Type B pancreatic cell (in vitro differentiated cells): ENCODE data around the gene SESN1. TPM values are rescaled to one million over a fixed set of nuclear protein-coding genes. Genes with fewer than 3 reads are reported as not detected.

Experiments
- DNase-seq: peaks from one replicate; pipeline ENCODE4 v3.0.0; 2021; ENCODE audit warnings: mixed read lengths; ENCODE audit not compliant: unreplicated experiment; ENCODE audit errors: extremely low spot score
- H3K27ac Mint-ChIP-seq: 2 replicates; pipeline ENCODE4 v1.8.0; 2021; ENCODE audit warnings: mild to moderate bottlenecking, mixed read lengths
- H3K27me3 Mint-ChIP-seq: 2 replicates; pipeline ENCODE4 v1.8.0; 2021; ENCODE audit warnings: mixed read lengths
- H3K36me3 Mint-ChIP-seq: 2 replicates; pipeline ENCODE4 v1.8.0; 2021; ENCODE audit warnings: mixed read lengths
- H3K4me1 Mint-ChIP-seq: one replicate; pipeline ENCODE4 v1.8.0; 2021; ENCODE audit warnings: mixed read lengths; ENCODE audit not compliant: unreplicated experiment
- H3K4me3 Mint-ChIP-seq: 2 replicates; pipeline ENCODE4 v1.8.0; 2021; ENCODE audit warnings: mild to moderate bottlenecking, mixed read lengths
- H3K9me3 Mint-ChIP-seq: 2 replicates; pipeline ENCODE4 v1.8.0; 2021; ENCODE audit warnings: mixed read lengths
- total RNA-seq: library from RNA; stranded (reverse); gene quantifications from 2 replicates; pipeline ENCODE4 v1.2.1, GENCODE V29; 2021; ENCODE audit warnings: low replicate concordance
- TF ChIP-seq, protein P1 (sequence below): fragments of 200-600 bp; sonication (generic); conservative IDR thresholded peaks from 2 replicates; pipeline ENCODE4 v1.5.0; 2021; ENCODE audit warnings: antibody characterized with exemption, mild to moderate bottlenecking

The SESN1 gene
- total RNA-seq, 1 donor from 2014 or later, result 33.3 TPM

DNA sequence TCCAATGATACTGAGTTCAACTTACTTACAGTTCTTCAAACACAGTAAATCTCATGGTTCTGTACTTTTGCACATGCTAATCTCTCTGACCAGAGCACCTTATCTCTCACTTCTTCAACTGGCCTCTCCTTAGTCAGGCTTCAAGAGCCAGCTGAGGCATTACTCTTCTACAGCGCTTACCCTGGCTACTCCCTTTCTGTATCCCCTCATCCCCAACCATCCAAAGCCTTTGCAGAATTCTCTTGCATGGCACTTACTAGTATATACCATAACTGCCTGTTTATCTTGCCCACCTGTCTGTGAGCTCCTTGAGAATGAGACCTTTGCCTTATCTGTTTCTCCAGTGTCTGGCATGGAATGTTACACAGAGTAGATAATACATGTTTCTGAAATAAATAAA is 49.2 kb downstream of the SESN1 start:
- Mint-ChIP-seq H3K9me3 (peaks cover 8% of the 10 kb centered on the region), H3K4me1 (no peaks in the 10 kb centered on the region), H3K27ac (no peak overlapping the region), H3K27me3 (no peaks in the 10 kb centered on the region), H3K36me3 (peaks cover 10% of the 10 kb centered on the region), H3K4me3 (no peak overlapping the region)
- TF ChIP-seq, protein P1, sequence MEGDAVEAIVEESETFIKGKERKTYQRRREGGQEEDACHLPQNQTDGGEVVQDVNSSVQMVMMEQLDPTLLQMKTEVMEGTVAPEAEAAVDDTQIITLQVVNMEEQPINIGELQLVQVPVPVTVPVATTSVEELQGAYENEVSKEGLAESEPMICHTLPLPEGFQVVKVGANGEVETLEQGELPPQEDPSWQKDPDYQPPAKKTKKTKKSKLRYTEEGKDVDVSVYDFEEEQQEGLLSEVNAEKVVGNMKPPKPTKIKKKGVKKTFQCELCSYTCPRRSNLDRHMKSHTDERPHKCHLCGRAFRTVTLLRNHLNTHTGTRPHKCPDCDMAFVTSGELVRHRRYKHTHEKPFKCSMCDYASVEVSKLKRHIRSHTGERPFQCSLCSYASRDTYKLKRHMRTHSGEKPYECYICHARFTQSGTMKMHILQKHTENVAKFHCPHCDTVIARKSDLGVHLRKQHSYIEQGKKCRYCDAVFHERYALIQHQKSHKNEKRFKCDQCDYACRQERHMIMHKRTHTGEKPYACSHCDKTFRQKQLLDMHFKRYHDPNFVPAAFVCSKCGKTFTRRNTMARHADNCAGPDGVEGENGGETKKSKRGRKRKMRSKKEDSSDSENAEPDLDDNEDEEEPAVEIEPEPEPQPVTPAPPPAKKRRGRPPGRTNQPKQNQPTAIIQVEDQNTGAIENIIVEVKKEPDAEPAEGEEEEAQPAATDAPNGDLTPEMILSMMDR, result no peak
- DNase-seq, result no peak

DNA sequence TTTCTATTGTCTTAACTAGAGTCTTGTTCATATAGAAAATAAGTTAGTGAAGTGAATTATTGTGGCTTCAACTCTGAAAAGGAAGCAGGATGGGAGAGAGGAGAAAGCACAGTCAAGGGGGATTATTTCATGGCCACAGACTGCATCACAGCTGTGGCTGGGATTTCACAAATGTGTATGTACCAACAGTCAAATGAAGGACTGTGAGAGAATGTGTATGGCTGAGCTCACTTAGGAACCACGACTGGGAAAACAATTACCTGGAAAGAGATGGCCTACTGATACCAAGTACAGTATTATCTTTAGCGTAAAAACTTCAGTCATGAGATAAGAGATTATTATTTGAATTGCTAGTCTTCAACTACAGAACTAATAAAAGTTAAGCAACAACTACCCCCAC is 54.9 kb downstream of the SESN1 start:
- DNase-seq, result no peak
- Mint-ChIP-seq H3K36me3 (no peaks in the 10 kb centered on the region), H3K27ac (no peak overlapping the region), H3K9me3 (no peaks in the 10 kb centered on the region), H3K4me3 (no peak overlapping the region), H3K4me1 (peaks cover 12% of the 10 kb centered on the region), H3K27me3 (no peaks in the 10 kb centered on the region)
- TF ChIP-seq, protein P1, result no peak

DNA sequence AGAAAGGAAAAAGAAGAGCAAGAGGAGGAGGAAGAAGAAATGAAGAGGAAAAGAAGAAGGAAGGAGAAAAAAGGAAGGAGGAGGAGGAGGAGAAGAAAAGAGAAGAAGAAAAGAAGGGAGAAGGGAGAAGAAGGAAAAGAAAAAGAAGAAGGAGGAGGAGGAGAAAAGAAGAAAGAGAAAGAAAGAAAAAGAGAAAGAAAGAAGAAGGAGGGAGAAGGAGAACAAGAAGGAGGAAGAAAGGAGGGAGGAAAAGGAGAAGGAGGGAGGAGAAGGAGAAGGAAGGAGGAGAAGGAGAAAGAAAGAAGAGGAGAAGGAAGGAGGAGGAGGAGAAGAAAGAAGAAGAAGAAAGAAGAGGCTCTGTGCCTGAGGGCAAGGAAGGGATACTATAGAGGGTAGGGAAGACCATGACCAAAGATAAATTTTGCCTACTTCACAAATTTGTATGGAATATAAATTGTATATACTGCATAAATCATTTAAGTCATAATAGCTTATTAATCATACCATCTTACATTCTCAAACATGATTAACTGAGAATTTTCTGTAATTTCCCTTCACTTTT is 55.7 kb downstream of the SESN1 start:
- no peak overlapping the region for H3K4me3 Mint-ChIP-seq
- no peaks in the 10 kb centered on the region for H3K9me3 Mint-ChIP-seq
- H3K4me1 Mint-ChIP-seq, result peaks cover 12% of the 10 kb centered on the region
- no peaks in the 10 kb centered on the region for H3K27me3 Mint-ChIP-seq
- DNase-seq, result no peak
- no peaks in the 10 kb centered on the region for H3K36me3 Mint-ChIP-seq
- no peak overlapping the region for H3K27ac Mint-ChIP-seq
- TF ChIP-seq, protein P1, result no peak

DNA sequence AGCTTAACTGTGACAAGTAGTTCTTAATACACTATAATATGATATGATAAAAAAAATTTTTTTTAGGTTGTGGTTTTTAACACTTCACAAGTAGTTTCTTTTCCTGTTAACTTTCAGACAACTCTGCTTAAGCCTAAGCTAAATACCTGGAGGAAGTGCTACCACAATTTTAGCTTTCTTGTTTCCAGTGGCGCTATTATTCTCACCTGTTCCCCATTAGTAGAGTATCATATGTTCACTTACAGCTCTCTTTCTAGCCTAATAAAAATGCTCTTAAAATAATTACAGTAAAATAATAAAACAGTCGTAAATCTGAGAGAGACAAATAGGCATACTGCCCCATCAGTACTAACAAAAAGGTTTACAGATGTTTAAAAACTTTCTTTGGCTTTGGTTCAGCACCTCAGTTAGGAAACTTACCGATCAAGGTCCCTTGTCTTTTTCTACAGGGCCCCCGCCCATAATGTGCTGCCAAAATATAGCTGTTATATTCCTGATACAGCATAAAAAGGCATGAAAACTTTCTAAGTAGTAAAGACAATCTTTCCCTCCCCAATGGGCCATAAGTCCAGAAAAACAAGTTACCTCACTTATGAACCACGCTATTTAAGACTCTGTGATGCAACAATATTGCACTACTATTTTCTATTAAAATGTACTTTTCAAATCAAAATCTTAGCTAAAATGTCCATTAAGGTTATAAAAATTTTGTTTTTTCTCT is 57.9 kb downstream of the SESN1 start:
- DNase-seq, result no peak
- Mint-ChIP-seq H3K36me3 (no peaks in the 10 kb centered on the region), H3K27me3 (no peaks in the 10 kb centered on the region), H3K4me3 (no peak overlapping the region), H3K27ac (no peak overlapping the region), H3K9me3 (no peaks in the 10 kb centered on the region), H3K4me1 (peaks cover 12% of the 10 kb centered on the region)
- TF ChIP-seq, protein P1, result no peak

DNA sequence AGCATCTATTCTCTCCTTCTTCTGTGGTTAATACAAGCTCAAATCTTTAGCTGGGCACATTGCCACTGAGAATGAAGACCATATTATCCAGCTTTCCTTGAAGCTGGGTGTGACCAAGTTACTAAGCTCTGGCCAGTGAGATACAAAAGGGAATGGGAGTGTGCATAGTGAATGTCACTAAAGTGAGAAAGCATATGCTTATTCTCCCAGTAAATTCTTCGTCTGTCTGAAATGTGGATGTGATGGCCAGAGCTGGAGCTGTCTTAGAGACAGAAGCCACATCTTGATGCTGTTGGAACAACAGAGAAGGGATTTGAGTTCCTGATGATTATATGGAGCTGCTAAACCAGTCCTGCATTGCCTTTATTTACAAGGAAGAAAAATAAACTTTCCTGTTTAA is 60.1 kb downstream of the SESN1 start:
- TF ChIP-seq, protein P1, result no peak
- Mint-ChIP-seq H3K27me3 (no peaks in the 10 kb centered on the region), H3K9me3 (no peaks in the 10 kb centered on the region), H3K4me3 (no peak overlapping the region), H3K27ac (no peak overlapping the region), H3K36me3 (no peaks in the 10 kb centered on the region), H3K4me1 (peaks cover 8% of the 10 kb centered on the region)
- no peak for DNase-seq
